Measurements from ENCODE around the gene MAP2K6. TPM values are rescaled to one million over a fixed set of nuclear protein-coding genes. Genes with fewer than 3 reads are reported as not detected.

The MAP2K6 gene
- total RNA-seq, 1 experiment from 2014 or later: 17.7 TPM

DNA sequence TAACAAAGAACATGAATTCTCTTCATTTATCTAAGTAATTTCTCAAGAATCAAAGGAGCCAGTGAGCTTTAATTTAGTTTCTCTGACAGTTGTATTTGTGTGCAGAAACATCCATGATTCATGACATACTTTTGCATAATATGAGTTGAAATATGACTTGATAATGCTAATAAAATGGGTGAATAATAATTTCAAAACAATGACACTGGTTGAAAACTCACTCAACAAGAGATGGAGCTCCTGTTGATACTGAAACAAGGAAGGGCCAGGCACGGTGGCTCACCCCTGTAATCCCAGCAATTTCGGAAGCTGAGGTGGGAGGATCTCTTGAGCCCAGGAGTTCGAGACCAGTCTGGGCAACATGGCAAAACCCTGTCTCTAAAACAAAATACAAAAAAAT is 147.0 kb downstream of the MAP2K6 start:
- WGBS (ENCODE audit: extremely low coverage, insufficient read length, low lambda C conversion rate): no CpG with 5 or more reads among the region's 3 CpGs
- H2BK15ac ChIP-seq (ENCODE audit: low read depth, low read length): no peak overlapping the region
- TF ChIP-seq, protein P1, sequence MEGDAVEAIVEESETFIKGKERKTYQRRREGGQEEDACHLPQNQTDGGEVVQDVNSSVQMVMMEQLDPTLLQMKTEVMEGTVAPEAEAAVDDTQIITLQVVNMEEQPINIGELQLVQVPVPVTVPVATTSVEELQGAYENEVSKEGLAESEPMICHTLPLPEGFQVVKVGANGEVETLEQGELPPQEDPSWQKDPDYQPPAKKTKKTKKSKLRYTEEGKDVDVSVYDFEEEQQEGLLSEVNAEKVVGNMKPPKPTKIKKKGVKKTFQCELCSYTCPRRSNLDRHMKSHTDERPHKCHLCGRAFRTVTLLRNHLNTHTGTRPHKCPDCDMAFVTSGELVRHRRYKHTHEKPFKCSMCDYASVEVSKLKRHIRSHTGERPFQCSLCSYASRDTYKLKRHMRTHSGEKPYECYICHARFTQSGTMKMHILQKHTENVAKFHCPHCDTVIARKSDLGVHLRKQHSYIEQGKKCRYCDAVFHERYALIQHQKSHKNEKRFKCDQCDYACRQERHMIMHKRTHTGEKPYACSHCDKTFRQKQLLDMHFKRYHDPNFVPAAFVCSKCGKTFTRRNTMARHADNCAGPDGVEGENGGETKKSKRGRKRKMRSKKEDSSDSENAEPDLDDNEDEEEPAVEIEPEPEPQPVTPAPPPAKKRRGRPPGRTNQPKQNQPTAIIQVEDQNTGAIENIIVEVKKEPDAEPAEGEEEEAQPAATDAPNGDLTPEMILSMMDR (conservative IDR thresholded peaks at IDR 0.05): no peak
- no peaks in the 10 kb centered on the region for H4K20me1 ChIP-seq (ENCODE audit: control insufficient read depth, insufficient read depth, insufficient read length)
- no peak overlapping the region for H3K56ac ChIP-seq (ENCODE audit: insufficient read length, low read depth, low read length)
- no peak overlapping the region for H4K5ac ChIP-seq (ENCODE audit: insufficient read length, low read depth, low read length)
- H3K9ac ChIP-seq (ENCODE audit: extremely low read depth, insufficient read length, low read length): no peak overlapping the region
- H2AFZ ChIP-seq (ENCODE audit: low read length): no peak overlapping the region
- H2BK120ac ChIP-seq (ENCODE audit: low read depth, low read length, poor library complexity, severe bottlenecking): no peak overlapping the region
- no peaks in the 10 kb centered on the region for H3K4me1 Mint-ChIP-seq
- no peak for DNase-seq
- H2BK12ac ChIP-seq (ENCODE audit: insufficient read length, low read depth, low read length): no peak overlapping the region
- no peaks in the 10 kb centered on the region for H3K27me3 ChIP-seq (ENCODE audit: insufficient read depth, low read length)
- no peaks in the 10 kb centered on the region for H3K9me3 ChIP-seq (ENCODE audit: control insufficient read depth, low read depth, low read length)
- no peaks in the 10 kb centered on the region for H3K79me2 ChIP-seq (ENCODE audit: insufficient read depth, low read length)
- no peak overlapping the region for H3K18ac ChIP-seq (ENCODE audit: insufficient read length, low read depth, low read length)
- no peaks in the 10 kb centered on the region for H3K23me2 ChIP-seq (ENCODE audit: insufficient read length, low read depth, low read length, poor library complexity, severe bottlenecking)
- no peak overlapping the region for H4K8ac ChIP-seq (replicated peaks; ENCODE audit: insufficient read length, low read depth, low read length)
- no peak overlapping the region for H3K4me3 Mint-ChIP-seq
- no peak overlapping the region for H3K4me2 ChIP-seq (ENCODE audit: insufficient read depth, insufficient read length, low read length)
- no peak overlapping the region for H2AK5ac ChIP-seq (ENCODE audit: insufficient read length, low read length)
- no peak overlapping the region for H2BK20ac ChIP-seq (ENCODE audit: low read depth, low read length, poor library complexity, severe bottlenecking)
- no peak overlapping the region for H3K14ac ChIP-seq (ENCODE audit: insufficient read depth, low read length)
- no peak overlapping the region for H3K23ac ChIP-seq (ENCODE audit: insufficient read length, low read depth, low read length)
- no peak overlapping the region for H3K27ac ChIP-seq (ENCODE audit: insufficient read length, low read depth, low read length)
- H2BK5ac ChIP-seq (ENCODE audit: insufficient read length, low read length): no peak overlapping the region
- H3K79me1 ChIP-seq (ENCODE audit: insufficient read depth, low read depth, low read length, poor library complexity, severe bottlenecking): no peaks in the 10 kb centered on the region
- no peaks in the 10 kb centered on the region; a peak in 1 of 5 replicates for H3K9me3 Mint-ChIP-seq
- H3K4ac ChIP-seq (ENCODE audit: low read depth, low read length): no peak overlapping the region
- no peaks in the 10 kb centered on the region for H3K36me3 Mint-ChIP-seq (ENCODE audit: insufficient read depth in 1 of 3, low read depth in 3 of 3)
- no peaks in the 10 kb centered on the region for H3K4me1 ChIP-seq (ENCODE audit: insufficient read depth, low read length)
- no peaks in the 10 kb centered on the region for H3K27me3 Mint-ChIP-seq (ENCODE audit: low read depth)
- no peak overlapping the region for H3K27ac Mint-ChIP-seq
- H3T11ph ChIP-seq (ENCODE audit: low read length): no peak overlapping the region
- no peak overlapping the region for H4K91ac ChIP-seq (ENCODE audit: insufficient read length, low read depth, low read length)
